Stimulated activated CD4-positive, alpha-beta T cell treated with anti-CD3 and anti-CD28 coated beads, Interleukin-1b, Interleukin-23, amount 100 ng/mL, for 48 hours (primary cell): ENCODE measurements around the gene CGAS.
"Not testable (repeated sequence)": the region's sequence is repeated elsewhere in the genome, so short reads cannot be mapped to it uniquely, and the experiment has no call there.

Experiments
- DNase-seq: peaks from one replicate; pipeline ENCODE4 v3.0.0-alpha.2; 2020

The CGAS gene

GRCh38 chr6:73394577-73395354 lies 57.3 kb downstream of the CGAS start, which contains the start of gene DDX43:
Gene DDX43 (plus strand): TSS chr6:73394828. CDS start chr6:73394906, 78 bp downstream.
- DNase-seq, result peak; percentile 43

- DNase-seq, result no peak
These were observed 58.8 kb downstream of the CGAS start for GRCh38 chr6:73393278-73393677.

GRCh38 chr6:73392188-73392587 lies 59.9 kb downstream of the CGAS start:
- DNase-seq, result not testable (repeated sequence)

GRCh38 chr6:73391675-73392074 lies 60.4 kb downstream of the CGAS start:
- no peak for DNase-seq

- DNase-seq, result no peak
These were observed 62.2 kb downstream of the CGAS start for GRCh38 chr6:73389854-73390253.

GRCh38 chr6:73388800-73389512 lies 63.1 kb downstream of the CGAS start:
- DNase-seq, result peak; percentile 50

GRCh38 chr6:73388433-73388799 lies 63.7 kb downstream of the CGAS start:
- DNase-seq, result no peak

GRCh38 chr6:73382462-73383113 lies 69.5 kb downstream of the CGAS start:
- no peak for DNase-seq

- not testable (repeated sequence) for DNase-seq
These were observed 70.6 kb downstream of the CGAS start for GRCh38 chr6:73381531-73381930.

GRCh38 chr6:73377225-73377624 lies 74.9 kb downstream of the CGAS start:
- DNase-seq, result no peak

- DNase-seq, result no peak
These were observed 76.9 kb downstream of the CGAS start for GRCh38 chr6:73375216-73375615.
